Keratinocyte (primary cell): Measurements from ENCODE around the gene JPT2. TPM values are rescaled to one million over a fixed set of nuclear protein-coding genes. Genes with fewer than 3 reads are reported as not detected.

Experiments used
- DNase-seq: peaks from one replicate; pipeline ENCODE4 v3.0.0-alpha.2; 2011; ENCODE audit warnings: low read depth, missing footprints, low spot score
- FAIRE-seq: peaks from 2 replicates; lab custom pipeline; 2011; peaks lifted over from hg19 to GRCh38; lab: Jason Lieb, UNC
- H2AFZ ChIP-seq: 2 replicates; pipeline ENCODE4 v1.6.0; 2012; ENCODE audit warnings: low read length, control low read depth, inconsistent platforms; ENCODE audit not compliant: control insufficient read depth
- H3K27ac ChIP-seq: 2 replicates; pipeline ENCODE4 v1.5.1; 2011; ENCODE audit warnings: low read length; ENCODE audit not compliant: control insufficient read depth, insufficient read depth
- H3K27me3 ChIP-seq: 3 replicates; pipeline ENCODE4 v1.6.0; 2011; ENCODE audit warnings: low read length; ENCODE audit not compliant: control insufficient read depth, insufficient read depth; ENCODE audit errors: extremely low read depth
- H3K36me3 ChIP-seq, 2 experiments: 2 replicates in 1 of 2; 3 replicates in 1 of 2; pipeline ENCODE4 v1.5.1; 2011; ENCODE audit warnings: low read length in 2 of 2, mild to moderate bottlenecking in 1 of 2; ENCODE audit not compliant: control insufficient read depth in 2 of 2, insufficient read depth in 2 of 2; ENCODE audit errors: extremely low read depth in 1 of 2
- H3K4me1 ChIP-seq: 3 replicates; pipeline ENCODE4 v1.5.1; 2011; ENCODE audit warnings: low read length; ENCODE audit not compliant: control insufficient read depth, insufficient read depth; ENCODE audit errors: extremely low read depth
- H3K4me2 ChIP-seq: 3 replicates; pipeline ENCODE4 v1.6.0; 2011; ENCODE audit warnings: low read depth, low read length; ENCODE audit not compliant: control insufficient read depth, insufficient read depth; ENCODE audit errors: extremely low read depth
- H3K4me3 ChIP-seq, 3 experiments: fragments of 200-600 bp in 1 of 3; sonication (generic) in 1 of 3; 2 replicates in 2 of 3; 3 replicates in 1 of 3; pipeline ENCODE4 v1.5.1; 2011 to 2016; ENCODE audit warnings: low read length in 3 of 3, mild to moderate bottlenecking in 3 of 3, control low read depth in 2 of 3, inconsistent platforms in 1 of 3, low read depth in 1 of 3, mixed read lengths in 1 of 3, mixed run types in 1 of 3, moderate library complexity in 1 of 3; ENCODE audit not compliant: control insufficient read depth in 2 of 3, insufficient read depth in 2 of 3; ENCODE audit errors: extremely low read depth in 1 of 3
- H3K79me2 ChIP-seq: 2 replicates; pipeline ENCODE4 v1.6.0; 2012; ENCODE audit warnings: low read length; ENCODE audit not compliant: control insufficient read depth, insufficient read depth
- H3K9ac ChIP-seq: 3 replicates; pipeline ENCODE4 v1.6.0; 2011; ENCODE audit warnings: low read length; ENCODE audit not compliant: control insufficient read depth, insufficient read depth; ENCODE audit errors: extremely low read depth
- H3K9me1 ChIP-seq: 3 replicates; pipeline ENCODE4 v1.6.0; 2011; ENCODE audit warnings: low read length; ENCODE audit not compliant: control insufficient read depth, insufficient read depth; ENCODE audit errors: extremely low read depth
- H3K9me3 ChIP-seq: 2 replicates; pipeline ENCODE4 v1.5.1; 2012; ENCODE audit warnings: low read depth, low read length; ENCODE audit not compliant: control insufficient read depth
- H4K20me1 ChIP-seq: 3 replicates; pipeline ENCODE4 v1.6.0; 2011; ENCODE audit warnings: low read length; ENCODE audit not compliant: control insufficient read depth, insufficient read depth; ENCODE audit errors: extremely low read depth
- CTCF ChIP-seq, 3 experiments: IDR thresholded peaks in 1 of 3; conservative IDR thresholded peaks in 1 of 3; optimal IDR thresholded peaks in 1 of 3; 2 replicates in 2 of 3; 3 replicates in 1 of 3; pipeline versions ENCODE3 to v1.5.1; 2011; ENCODE audit warnings: low read length in 3 of 3, mild to moderate bottlenecking in 3 of 3, moderate library complexity in 2 of 3, control low read depth in 1 of 3, inconsistent platforms in 1 of 3; ENCODE audit not compliant: insufficient read depth in 2 of 3; ENCODE audit errors: extremely low read depth in 1 of 3
- EZH2 ChIP-seq: IDR thresholded peaks from one replicate; pipeline ENCODE4 v1.6.1; 2012; ENCODE audit warnings: inconsistent platforms, mild to moderate bottlenecking, low read length, moderate library complexity
- dilution Hi-C: fragments of 300-500 bp; cut with MboI; formaldehyde crosslinking; loops from one replicate; pipeline ENCODE4 v1.7.0; 2020; ENCODE audit warnings: low sequenced_read_pairs; ENCODE audit not compliant: extremely low pct_ligation_motif_present
- polyA plus RNA-seq, 5 experiments: library from polyadenylated mRNA; depleted of rRNA in 3 of 5; stranded (reverse) in 3 of 5; stranded (forward) in 1 of 5; unstranded in 1 of 5; fragments of >200 nt; gene quantifications; 1 replicate in 1 of 5; 2 replicates in 3 of 5; 3 replicates in 1 of 5; pipeline versions ENCODE4 v1.2.1 to v1.2.3, GENCODE V29; 2011 to 2012; ENCODE audit warnings: missing spikeins in 2 of 5, low read depth in 1 of 5, low replicate concordance in 1 of 5

The JPT2 gene
- polyA plus RNA-seq, 1 donor (not counting 4 experiments of a cell fraction or from before 2014, with no cell fraction given) = 166 TPM

- no peak overlapping the region for H2AFZ ChIP-seq
- H3K27ac ChIP-seq = no peak overlapping the region
- H3K4me1 ChIP-seq = peaks cover 17% of the 10 kb centered on the region
- TF ChIP-seq EZH2 (no peak), CTCF (optimal IDR thresholded peaks at IDR 0.05 in 1 of 3, IDR thresholded peaks at IDR 0.05 in 1 of 3, conservative IDR thresholded peaks at IDR 0.05 in 1 of 3; ENCODE audit: extremely low read depth in 1 of 3, insufficient read depth in 2 of 3, low read length in 3 of 3) (no peak)
- H3K9me1 ChIP-seq = no peaks in the 10 kb centered on the region
- H3K4me2 ChIP-seq = no peak overlapping the region
- FAIRE-seq = no peak
- no peak overlapping the region for H3K4me3 ChIP-seq
- H4K20me1 ChIP-seq = no peaks in the 10 kb centered on the region
- H3K36me3 ChIP-seq = peaks cover 2 to 11% of the 10 kb centered on the region in 2 experiments
- no peak for DNase-seq
- no peak overlapping the region for H3K9ac ChIP-seq
- H3K27me3 ChIP-seq = no peaks in the 10 kb centered on the region
- H3K9me3 ChIP-seq = no peaks in the 10 kb centered on the region
- H3K79me2 ChIP-seq = peaks cover 13% of the 10 kb centered on the region
- dilution Hi-C loops = no loop called here
Observed at GRCh38 chr16:1721372-1721771, 43.3 kb downstream of the JPT2 start.

- no peaks in the 10 kb centered on the region for H3K9me3 ChIP-seq
- no peak overlapping the region for H3K4me3 ChIP-seq
- TF ChIP-seq EZH2 (no peak), CTCF (optimal IDR thresholded peaks at IDR 0.05 in 1 of 3, IDR thresholded peaks at IDR 0.05 in 1 of 3, conservative IDR thresholded peaks at IDR 0.05 in 1 of 3; ENCODE audit: extremely low read depth in 1 of 3, insufficient read depth in 2 of 3, low read length in 3 of 3) (peak; percentile 61 to 85 (median 73))
- peak overlapping the region; percentile 32 for H3K4me2 ChIP-seq
- no peaks in the 10 kb centered on the region for H3K27me3 ChIP-seq
- no peak overlapping the region for H3K9ac ChIP-seq
- H3K9me1 ChIP-seq = no peaks in the 10 kb centered on the region
- H3K4me1 ChIP-seq = peaks cover 17% of the 10 kb centered on the region
- dilution Hi-C loops = no loop called here
- no peak overlapping the region for H2AFZ ChIP-seq
- H4K20me1 ChIP-seq = peaks cover 2% of the 10 kb centered on the region
- DNase-seq (no peak), FAIRE-seq (no peak)
- H3K36me3 ChIP-seq = peaks cover 2 to 19% of the 10 kb centered on the region in 2 experiments
- peak overlapping the region; percentile 40 for H3K27ac ChIP-seq
- H3K79me2 ChIP-seq = peaks cover 12% of the 10 kb centered on the region
Observed at GRCh38 chr16:1723450-1724147, 45.5 kb downstream of the JPT2 start.
